Calu3 (cell line): ENCODE data around the gene KRTAP20-2. TPM values are rescaled to one million over a fixed set of nuclear protein-coding genes. Genes with fewer than 3 reads are reported as not detected.

Experiments
- BruUV-seq: library from RNA; stranded (reverse); fragments of 400-500 nt; replicated peaks from 2 replicates; lab custom pipeline; 2021; lab: Mats Ljungman, UMichigan
- CTCF ChIA-PET: fragments of 300-600 bp; sonication (Branson Sonifier 250); formaldehyde crosslinking; loops from one replicate; lab custom pipeline; 2022; ENCODE audit warnings: antibody characterized with exemption; lab: Charles Lee
- DNase-seq: peaks from one replicate; pipeline ENCODE4 v3.0.0; 2022
- H3K27ac Mint-ChIP-seq: one replicate; pipeline ENCODE4 v1.8.0; 2022; ENCODE audit warnings: mixed read lengths; ENCODE audit not compliant: unreplicated experiment
- H3K27me3 Mint-ChIP-seq: one replicate; pipeline ENCODE4 v1.8.0; 2022; ENCODE audit warnings: mixed read lengths; ENCODE audit not compliant: unreplicated experiment
- H3K36me3 Mint-ChIP-seq: one replicate; pipeline ENCODE4 v1.8.0; 2022; ENCODE audit warnings: mild to moderate bottlenecking, moderate library complexity, mixed read lengths; ENCODE audit not compliant: insufficient read depth, unreplicated experiment
- H3K4me1 Mint-ChIP-seq: one replicate; pipeline ENCODE4 v1.8.0; 2022; ENCODE audit warnings: mild to moderate bottlenecking, low read depth, mixed read lengths; ENCODE audit not compliant: unreplicated experiment
- H3K4me3 Mint-ChIP-seq: one replicate; pipeline ENCODE4 v1.8.0; 2022; ENCODE audit warnings: mild to moderate bottlenecking, low read depth, moderate library complexity, mixed read lengths; ENCODE audit not compliant: unreplicated experiment
- H3K9me3 Mint-ChIP-seq: one replicate; pipeline ENCODE4 v1.8.0; 2022; ENCODE audit warnings: low read depth, mixed read lengths; ENCODE audit not compliant: unreplicated experiment
- intact Hi-C: fragments of 100-400 bp; cut with micrococcal nuclease; formaldehyde crosslinking; loops from one replicate; pipeline ENCODE4 v1.10.0; 2022; ENCODE audit not compliant: unreplicated experiment
- total RNA-seq: library from RNA; stranded (reverse); gene quantifications from 2 replicates; pipeline ENCODE4 v1.2.3, GENCODE V29; 2022
- TF ChIP-seq, protein P1 (sequence below): fragments of 200-600 bp; IDR thresholded peaks from one replicate; pipeline ENCODE4 v1.8.0; 2022; ENCODE audit warnings: antibody characterized with exemption; ENCODE audit not compliant: unreplicated experiment

Gene KRTAP20-2
- total RNA-seq, 1 experiment from 2014 or later: not detected

- TF ChIP-seq, protein P1, sequence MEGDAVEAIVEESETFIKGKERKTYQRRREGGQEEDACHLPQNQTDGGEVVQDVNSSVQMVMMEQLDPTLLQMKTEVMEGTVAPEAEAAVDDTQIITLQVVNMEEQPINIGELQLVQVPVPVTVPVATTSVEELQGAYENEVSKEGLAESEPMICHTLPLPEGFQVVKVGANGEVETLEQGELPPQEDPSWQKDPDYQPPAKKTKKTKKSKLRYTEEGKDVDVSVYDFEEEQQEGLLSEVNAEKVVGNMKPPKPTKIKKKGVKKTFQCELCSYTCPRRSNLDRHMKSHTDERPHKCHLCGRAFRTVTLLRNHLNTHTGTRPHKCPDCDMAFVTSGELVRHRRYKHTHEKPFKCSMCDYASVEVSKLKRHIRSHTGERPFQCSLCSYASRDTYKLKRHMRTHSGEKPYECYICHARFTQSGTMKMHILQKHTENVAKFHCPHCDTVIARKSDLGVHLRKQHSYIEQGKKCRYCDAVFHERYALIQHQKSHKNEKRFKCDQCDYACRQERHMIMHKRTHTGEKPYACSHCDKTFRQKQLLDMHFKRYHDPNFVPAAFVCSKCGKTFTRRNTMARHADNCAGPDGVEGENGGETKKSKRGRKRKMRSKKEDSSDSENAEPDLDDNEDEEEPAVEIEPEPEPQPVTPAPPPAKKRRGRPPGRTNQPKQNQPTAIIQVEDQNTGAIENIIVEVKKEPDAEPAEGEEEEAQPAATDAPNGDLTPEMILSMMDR: no peak
- BruUV-seq: no TSS peak
- Mint-ChIP-seq H3K27me3 (no peaks in the 10 kb centered on the region), H3K9me3 (peaks cover 7% of the 10 kb centered on the region), H3K4me3 (no peak overlapping the region), H3K27ac (no peak overlapping the region), H3K36me3 (no peaks in the 10 kb centered on the region), H3K4me1 (no peaks in the 10 kb centered on the region)
- CTCF ChIA-PET: no interaction called here
- intact Hi-C loops: no loop called here
- no peak for DNase-seq
Observed at GRCh38 chr21:30638686-30639085, 3.7 kb downstream of the KRTAP20-2 start.

- TF ChIP-seq, protein P1: no peak
- no peak for DNase-seq
- Mint-ChIP-seq H3K4me1 (no peaks in the 10 kb centered on the region), H3K36me3 (no peaks in the 10 kb centered on the region), H3K9me3 (peaks cover 13% of the 10 kb centered on the region), H3K4me3 (no peak within 1 kb of the TSS), H3K27ac (no peak within 1 kb of the TSS), H3K27me3 (no peaks in the 10 kb centered on the region)
- CTCF ChIA-PET: no interaction called here
- intact Hi-C loops: no loop called here
- no TSS peak for BruUV-seq
Observed at GRCh38 chr21:30642564-30642963, 7.6 kb downstream of the KRTAP20-2 start, which contains the start of gene KRTAP20-3. Gene KRTAP20-3, plus strand, starts transcription at chr21:30642864.

GRCh38 chr21:30646904-30647414 lies 12.0 kb downstream of the KRTAP20-2 start:
- no TSS peak for BruUV-seq
- no peaks in the 10 kb centered on the region for H3K4me1 Mint-ChIP-seq
- no peak overlapping the region for H3K27ac Mint-ChIP-seq
- CTCF ChIA-PET: no interaction called here
- intact Hi-C loops: no loop called here
- H3K27me3 Mint-ChIP-seq: no peaks in the 10 kb centered on the region
- H3K36me3 Mint-ChIP-seq: no peaks in the 10 kb centered on the region
- no peak overlapping the region for H3K4me3 Mint-ChIP-seq
- TF ChIP-seq, protein P1: no peak
- H3K9me3 Mint-ChIP-seq: peaks cover 15% of the 10 kb centered on the region
- DNase-seq: no peak

DNA sequence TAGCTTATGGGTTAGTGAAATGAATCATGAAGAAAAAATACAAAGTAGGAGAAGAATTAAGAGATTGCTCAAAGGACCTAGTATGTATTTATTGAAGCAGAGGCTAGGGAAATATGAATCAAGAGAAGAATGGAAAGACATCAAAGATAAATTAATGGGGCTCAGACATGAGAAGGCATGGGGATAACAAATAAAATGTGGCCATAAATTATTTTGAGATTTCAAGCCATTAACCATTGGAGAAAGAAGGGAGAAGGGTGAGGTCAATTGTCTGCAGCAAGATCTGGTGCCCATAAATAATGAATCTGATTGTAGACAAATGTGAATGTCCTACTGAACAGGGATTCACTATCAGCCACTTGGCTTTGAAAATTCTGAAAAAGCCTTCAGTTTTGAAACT lies 17.9 kb downstream of the KRTAP20-2 start:
- TF ChIP-seq, protein P1: no peak
- DNase-seq: no peak
- CTCF ChIA-PET: no interaction called here
- Mint-ChIP-seq H3K27me3 (no peaks in the 10 kb centered on the region), H3K27ac (no peak overlapping the region), H3K4me1 (no peaks in the 10 kb centered on the region), H3K4me3 (no peak overlapping the region), H3K9me3 (peaks cover 14% of the 10 kb centered on the region), H3K36me3 (no peaks in the 10 kb centered on the region)
- intact Hi-C loops: no loop called here
- no TSS peak for BruUV-seq
